PC-3 (cell line): ENCODE results near the gene CIAO3. TPM values are rescaled to one million over a fixed set of nuclear protein-coding genes. Genes with fewer than 3 reads are reported as not detected.

Experiments
- ATAC-seq: fragments of 200-7000 bp; cut with Tn5 transposase; 2 replicates; pipeline ENCODE4 v1.9.1; 2020; ENCODE audit warnings: mild to moderate bottlenecking, moderate library complexity
- BruUV-seq: library from RNA; stranded (reverse); fragments of 400-500 nt; replicated peaks from 2 replicates; lab custom pipeline; 2021; lab: Mats Ljungman, UMichigan
- CTCF ChIA-PET: fragments of 300-600 bp; sonication (Branson Sonifier 250); formaldehyde crosslinking; loops from one replicate; lab custom pipeline; 2022; ENCODE audit warnings: antibody characterized with exemption; lab: Charles Lee
- POLR2A ChIA-PET: fragments of 300-600 bp; sonication (Branson Sonifier 250); formaldehyde crosslinking; loops from one replicate; lab custom pipeline; 2022; ENCODE audit warnings: antibody characterized with exemption; ENCODE audit not compliant: unreplicated experiment; lab: Charles Lee
- DNase-seq: peaks from one replicate; pipeline ENCODE4 v3.0.0-alpha.2; 2015
- H2AFZ ChIP-seq: fragments of 300-600 bp; sonication (generic); 2 replicates; pipeline ENCODE4 v1.6.0; 2016; ENCODE audit warnings: antibody characterized with exemption, low read length
- H3F3A ChIP-seq: fragments of 300-600 bp; sonication (generic); one replicate; pipeline ENCODE4 v1.6.0; 2017; ENCODE audit warnings: antibody characterized with exemption, low read length, control low read depth, mild to moderate bottlenecking; ENCODE audit not compliant: unreplicated experiment
- H3K27ac ChIP-seq: fragments of 300-600 bp; sonication (generic); 2 replicates; pipeline ENCODE4 v1.5.1; 2016; ENCODE audit warnings: mild to moderate bottlenecking, low read length
- H3K27me3 ChIP-seq: fragments of 300-600 bp; sonication (generic); 2 replicates; pipeline ENCODE4 v1.6.1; 2016; ENCODE audit warnings: low read length, mixed read lengths
- H3K36me3 ChIP-seq: fragments of 300-600 bp; sonication (generic); 2 replicates; pipeline ENCODE4 v1.6.1; 2016; ENCODE audit warnings: low read depth, mixed run types, low read length, mixed read lengths
- H3K4me1 ChIP-seq: fragments of 300-600 bp; sonication (generic); 2 replicates; pipeline ENCODE4 v1.5.1; 2016; ENCODE audit warnings: low read length; ENCODE audit not compliant: insufficient read depth
- H3K4me2 ChIP-seq: fragments of 300-600 bp; sonication (generic); 2 replicates; pipeline ENCODE4 v1.6.0; 2016; ENCODE audit warnings: low read length
- H3K4me3 ChIP-seq: fragments of 300-600 bp; sonication (generic); 2 replicates; pipeline ENCODE4 v1.5.1; 2016; ENCODE audit warnings: mild to moderate bottlenecking, low read length, mixed read lengths
- H3K79me2 ChIP-seq: fragments of 300-600 bp; sonication (generic); 2 replicates; pipeline ENCODE4 v1.6.1; 2017; ENCODE audit warnings: low read length, mixed read lengths
- H3K9ac ChIP-seq: fragments of 300-600 bp; sonication (generic); 2 replicates; pipeline ENCODE4 v1.6.0; 2016; ENCODE audit warnings: mild to moderate bottlenecking, low read length
- H3K9me2 ChIP-seq: fragments of 300-600 bp; sonication (generic); replicated peaks from 2 replicates; pipeline ENCODE4 v1.6.1; 2016; ENCODE audit warnings: mixed run types, low read length, mixed read lengths
- H3K9me3 ChIP-seq: fragments of 300-600 bp; sonication (generic); 2 replicates; pipeline ENCODE4 v1.6.1; 2016; ENCODE audit warnings: low read length, mixed read lengths
- H4K20me1 ChIP-seq: fragments of 300-600 bp; sonication (generic); 2 replicates; pipeline ENCODE4 v1.6.1; 2016; ENCODE audit warnings: low read length, mixed read lengths
- CTCF ChIP-seq: fragments of 300-600 bp; sonication (generic); conservative IDR thresholded peaks from 2 replicates; pipeline ENCODE4 v1.5.1; 2017; ENCODE audit warnings: antibody characterized with exemption, low read depth, mild to moderate bottlenecking, low read length
- EZH2 ChIP-seq: fragments of 300-600 bp; sonication (generic); IDR thresholded peaks from one replicate; pipeline ENCODE4 v1.6.1; 2017; ENCODE audit warnings: antibody characterized with exemption, mild to moderate bottlenecking, low read length; ENCODE audit not compliant: unreplicated experiment
- EZH2phosphoT487 ChIP-seq: fragments of 300-600 bp; sonication (generic); IDR thresholded peaks from 2 replicates; pipeline ENCODE4 v1.6.1; 2018; ENCODE audit warnings: mild to moderate bottlenecking, antibody characterized with exemption, low read length, borderline replicate concordance
- intact Hi-C: fragments of 100-400 bp; cut with micrococcal nuclease; formaldehyde crosslinking; loops from 2 replicates; pipeline ENCODE4 v1.9.0; 2023
- total RNA-seq: library from RNA; depleted of rRNA; stranded (reverse); fragments of >200 nt; gene quantifications from 2 replicates; pipeline ENCODE4 v1.2.3, GENCODE V29; 2014

CIAO3 gene
- total RNA-seq, 1 experiment from 2014 or later = 46.1 TPM

GRCh38 chr16:724188-725040, 16.4 kb downstream of the CIAO3 start:
- Histone ChIP-seq H3K27ac (no peak overlapping the region), H3K4me3 (no peak overlapping the region), H4K20me1 (no peaks in the 10 kb centered on the region), H3K27me3 (no peaks in the 10 kb centered on the region), H3F3A (peaks cover 3% of the 10 kb centered on the region), H3K36me3 (no peaks in the 10 kb centered on the region), H3K9ac (no peak overlapping the region), H2AFZ (no peak overlapping the region), H3K9me3 (no peaks in the 10 kb centered on the region), H3K4me2 (no peak overlapping the region), H3K9me2 (no peaks in the 10 kb centered on the region), H3K4me1 (peaks cover 23% of the 10 kb centered on the region; the same call in 1 of the 2 replicates), H3K79me2 (0 out of 2 replicates have a peak, but pooled peaks cover 6% of the 10 kb centered on the region)
- intact Hi-C loops = no loop called here
- DNase-seq (no peak), ATAC-seq (no peak)
- TF ChIP-seq CTCF = no peak
- no peak for TF ChIP-seq EZH2phosphoT487
- no peak for TF ChIP-seq EZH2
- POLR2A ChIA-PET = no interaction called here
- CTCF ChIA-PET = no interaction called here
- BruUV-seq = no TSS peak

- no peak for ATAC-seq
- H3K27ac ChIP-seq = no peak overlapping the region
Observed at GRCh38 chr16:723695-724094, 17.1 kb downstream of the CIAO3 start.

More at GRCh38 chr16:723695-724094, 17.1 kb downstream of the CIAO3 start:
- Histone ChIP-seq H3F3A (peaks cover 3% of the 10 kb centered on the region), H3K27me3 (no peaks in the 10 kb centered on the region), H3K9me2 (no peaks in the 10 kb centered on the region), H4K20me1 (no peaks in the 10 kb centered on the region), H3K4me3 (no peak overlapping the region), H3K79me2 (no peaks in the 10 kb centered on the region), H3K9me3 (no peaks in the 10 kb centered on the region), H3K4me2 (no peak overlapping the region), H3K9ac (no peak overlapping the region), H3K4me1 (peaks cover 24% of the 10 kb centered on the region; the same call in 1 of the 2 replicates), H2AFZ (no peak overlapping the region), H3K36me3 (no peaks in the 10 kb centered on the region)
- BruUV-seq = no TSS peak
- TF ChIP-seq CTCF (no peak), EZH2 (no peak), EZH2phosphoT487 (no peak)
- CTCF ChIA-PET = no interaction called here
- intact Hi-C loops = no loop called here
- POLR2A ChIA-PET = no interaction called here
- DNase-seq = no peak
